HFFc6 (cell line): ENCODE measurements around the gene SRSF12. TPM values are rescaled to one million over a fixed set of nuclear protein-coding genes. Genes with fewer than 3 reads are reported as not detected.

Experiments
- DNase-seq: peaks from one replicate; pipeline ENCODE4 v3.0.0-alpha.2; 2018
- H3K27ac Mint-ChIP-seq: 2 replicates; pipeline ENCODE4 v1.8.0; 2020; ENCODE audit warnings: mild to moderate bottlenecking, mixed read lengths
- H3K27me3 Mint-ChIP-seq: 2 replicates; pipeline ENCODE4 v1.8.0; 2021; ENCODE audit warnings: mild to moderate bottlenecking, moderate library complexity, mixed read lengths; ENCODE audit not compliant: insufficient read depth
- H3K36me3 Mint-ChIP-seq: 2 replicates; pipeline ENCODE4 v1.8.0; 2021; ENCODE audit warnings: low read depth, mixed read lengths
- H3K4me1 Mint-ChIP-seq: 2 replicates; pipeline ENCODE4 v1.8.0; 2020; ENCODE audit warnings: low read depth, mixed read lengths
- H3K4me3 Mint-ChIP-seq: 2 replicates; pipeline ENCODE4 v1.8.0; 2020; ENCODE audit warnings: mild to moderate bottlenecking, moderate library complexity, mixed read lengths
- H3K9me3 Mint-ChIP-seq: 2 replicates; pipeline ENCODE4 v1.8.0; 2020; ENCODE audit warnings: mild to moderate bottlenecking, mixed read lengths
- CTCF ChIP-seq: fragments of 200-600 bp; sonication (generic); IDR thresholded peaks from 2 replicates; pipeline ENCODE4 v1.5.0; 2021; ENCODE audit warnings: antibody characterized with exemption, mild to moderate bottlenecking
- total RNA-seq, 6 experiments: library from RNA; stranded (reverse); fragmentation: NEBNext Ultra II Directional; extraction: Animal tissue kit (Norgen Biotek cat#: 25700); gene quantifications; 2 replicates in 1 of 6; 3 replicates in 5 of 6; pipeline ENCODE4 v1.2.3, GENCODE V29; 2021

The SRSF12 gene
- total RNA-seq, 6 experiments from 2014 or later, result not detected

GRCh38 chr6:89073840-89074239, 44.0 kb downstream of the SRSF12 start:
- no peak for TF ChIP-seq CTCF
- Mint-ChIP-seq H3K27ac (no peak overlapping the region), H3K9me3 (no peaks in the 10 kb centered on the region), H3K4me1 (no peaks in the 10 kb centered on the region), H3K36me3 (no peaks in the 10 kb centered on the region), H3K27me3 (peaks cover 20% of the 10 kb centered on the region), H3K4me3 (no peak overlapping the region)
- no peak for DNase-seq

DNA sequence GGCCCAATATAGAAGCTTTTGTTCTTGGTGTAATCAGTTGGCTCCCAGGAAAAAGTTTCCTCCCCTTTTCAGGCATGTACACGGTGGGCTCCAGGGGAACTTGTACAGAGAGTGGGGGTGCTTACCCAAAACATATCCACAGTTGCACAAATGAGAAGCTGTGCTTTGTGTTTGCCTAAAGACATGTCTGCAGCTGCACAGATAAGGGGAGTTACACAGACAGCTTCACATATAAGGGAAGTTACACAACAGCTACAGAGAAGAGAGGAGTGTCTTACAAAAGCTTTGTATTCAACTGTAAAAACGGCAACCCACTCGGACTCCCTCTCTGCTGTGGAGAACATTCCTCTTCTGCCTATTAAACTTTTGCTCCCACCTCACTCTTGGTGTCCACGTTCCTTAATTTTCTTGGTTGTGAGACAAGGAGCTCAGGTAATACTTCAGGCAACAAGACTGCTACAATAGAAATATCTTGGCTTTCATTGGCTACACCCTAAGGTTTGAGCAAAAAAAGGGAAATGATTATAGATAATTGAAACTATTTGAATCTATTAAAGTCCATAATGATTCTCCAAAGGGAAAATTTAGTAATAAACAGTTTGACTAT, 44.8 kb downstream of the SRSF12 start:
- H3K4me1 Mint-ChIP-seq, result no peaks in the 10 kb centered on the region
- H3K27ac Mint-ChIP-seq, result no peak overlapping the region
- peaks cover 18% of the 10 kb centered on the region for H3K27me3 Mint-ChIP-seq
- H3K9me3 Mint-ChIP-seq, result no peaks in the 10 kb centered on the region
- H3K4me3 Mint-ChIP-seq, result no peak overlapping the region
- no peak for TF ChIP-seq CTCF
- no peak for DNase-seq
- H3K36me3 Mint-ChIP-seq, result no peaks in the 10 kb centered on the region

DNA sequence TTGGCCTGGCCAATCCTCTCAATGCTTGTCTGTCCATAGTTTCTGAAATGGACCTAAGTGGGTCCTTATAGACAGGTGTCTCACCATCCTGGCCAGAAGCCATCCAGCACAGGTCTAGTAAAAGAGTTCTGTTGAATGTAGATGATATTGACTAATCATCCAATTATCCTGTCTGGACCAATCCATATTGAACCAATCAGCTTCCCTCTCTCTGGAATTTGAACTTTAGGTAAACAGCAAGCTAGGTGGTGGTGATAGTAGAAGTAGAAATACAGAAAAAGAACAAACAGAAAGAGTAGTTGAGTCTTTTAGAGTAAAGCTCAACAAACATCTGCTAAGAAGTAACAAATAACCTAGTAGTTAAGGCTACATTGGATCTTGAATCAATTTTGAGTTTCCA, 46.8 kb downstream of the SRSF12 start:
- Mint-ChIP-seq H3K9me3 (no peaks in the 10 kb centered on the region), H3K27me3 (peaks cover 27% of the 10 kb centered on the region), H3K36me3 (no peaks in the 10 kb centered on the region), H3K4me3 (no peak overlapping the region), H3K27ac (no peak overlapping the region), H3K4me1 (peaks cover 4% of the 10 kb centered on the region; the same call in 1 of the 2 replicates)
- no peak for TF ChIP-seq CTCF
- no peak for DNase-seq

- H3K4me1 Mint-ChIP-seq, result peaks cover 4% of the 10 kb centered on the region; the same call in 1 of the 2 replicates
- H3K9me3 Mint-ChIP-seq, result no peaks in the 10 kb centered on the region
- no peak for DNase-seq
- no peak overlapping the region for H3K27ac Mint-ChIP-seq
- H3K36me3 Mint-ChIP-seq, result no peaks in the 10 kb centered on the region
- H3K27me3 Mint-ChIP-seq, result peaks cover 29% of the 10 kb centered on the region
- no peak for TF ChIP-seq CTCF
- no peak overlapping the region for H3K4me3 Mint-ChIP-seq
Observed at GRCh38 chr6:89069536-89070163, 48.2 kb downstream of the SRSF12 start.

GRCh38 chr6:89068695-89069094, 49.2 kb downstream of the SRSF12 start:
- Mint-ChIP-seq H3K36me3 (no peaks in the 10 kb centered on the region), H3K27me3 (peaks cover 32% of the 10 kb centered on the region), H3K27ac (no peak overlapping the region), H3K9me3 (no peaks in the 10 kb centered on the region), H3K4me3 (no peak overlapping the region), H3K4me1 (peaks cover 4% of the 10 kb centered on the region; the same call in 1 of the 2 replicates)
- no peak for DNase-seq
- no peak for TF ChIP-seq CTCF
